ENCODE data around the gene PFKFB1. TPM values are rescaled to one million over a fixed set of nuclear protein-coding genes. Genes with fewer than 3 reads are reported as not detected.

The PFKFB1 gene
- total RNA-seq, 4 donors from 2014 or later, result 0.15 TPM; not detected in 3

DNA sequence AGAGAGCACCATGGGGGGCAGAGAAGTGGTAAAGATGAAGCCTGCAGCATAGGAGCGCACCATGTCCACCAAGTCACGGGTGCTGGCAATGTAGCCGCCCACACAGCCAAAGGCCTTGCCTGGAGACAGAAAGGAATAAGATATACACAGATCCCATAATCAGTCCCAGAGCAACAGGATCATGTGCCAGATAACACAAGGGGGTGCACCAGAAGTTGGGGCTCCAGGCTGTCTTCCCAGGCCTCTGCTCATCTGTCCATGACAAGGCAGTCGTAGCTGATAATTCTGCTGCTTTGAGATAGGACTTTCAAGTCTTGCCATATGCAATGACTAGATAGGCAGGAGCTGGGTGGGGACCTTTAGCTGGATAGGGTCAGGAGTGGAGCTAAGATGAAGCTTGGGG lies 20.9 kb upstream of the PFKFB1 start:
- no peak overlapping the region for H3K27ac ChIP-seq
- no peak overlapping the region for H3K4me3 ChIP-seq
- H3K4me1 ChIP-seq, result no peaks in the 10 kb centered on the region
- no peaks in the 10 kb centered on the region for H3K27me3 ChIP-seq
- H3K9me3 ChIP-seq, result no peaks in the 10 kb centered on the region
- WGBS, 2 donors (ENCODE audit: low coverage in 1 of 2), result no CpG with 5 or more reads among the region's 4 CpGs
- TF ChIP-seq EP300 (IDR thresholded peaks at IDR 0.05) (no peak), POLR2AphosphoS5 (IDR thresholded peaks at IDR 0.05) (no peak), POLR2A (IDR thresholded peaks at IDR 0.05) (no peak)
- TF ChIP-seq, protein P1, sequence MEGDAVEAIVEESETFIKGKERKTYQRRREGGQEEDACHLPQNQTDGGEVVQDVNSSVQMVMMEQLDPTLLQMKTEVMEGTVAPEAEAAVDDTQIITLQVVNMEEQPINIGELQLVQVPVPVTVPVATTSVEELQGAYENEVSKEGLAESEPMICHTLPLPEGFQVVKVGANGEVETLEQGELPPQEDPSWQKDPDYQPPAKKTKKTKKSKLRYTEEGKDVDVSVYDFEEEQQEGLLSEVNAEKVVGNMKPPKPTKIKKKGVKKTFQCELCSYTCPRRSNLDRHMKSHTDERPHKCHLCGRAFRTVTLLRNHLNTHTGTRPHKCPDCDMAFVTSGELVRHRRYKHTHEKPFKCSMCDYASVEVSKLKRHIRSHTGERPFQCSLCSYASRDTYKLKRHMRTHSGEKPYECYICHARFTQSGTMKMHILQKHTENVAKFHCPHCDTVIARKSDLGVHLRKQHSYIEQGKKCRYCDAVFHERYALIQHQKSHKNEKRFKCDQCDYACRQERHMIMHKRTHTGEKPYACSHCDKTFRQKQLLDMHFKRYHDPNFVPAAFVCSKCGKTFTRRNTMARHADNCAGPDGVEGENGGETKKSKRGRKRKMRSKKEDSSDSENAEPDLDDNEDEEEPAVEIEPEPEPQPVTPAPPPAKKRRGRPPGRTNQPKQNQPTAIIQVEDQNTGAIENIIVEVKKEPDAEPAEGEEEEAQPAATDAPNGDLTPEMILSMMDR (IDR thresholded peaks at IDR 0.05), result no peak
- ATAC-seq, result no peak
- no peaks in the 10 kb centered on the region for H3K36me3 ChIP-seq

DNA sequence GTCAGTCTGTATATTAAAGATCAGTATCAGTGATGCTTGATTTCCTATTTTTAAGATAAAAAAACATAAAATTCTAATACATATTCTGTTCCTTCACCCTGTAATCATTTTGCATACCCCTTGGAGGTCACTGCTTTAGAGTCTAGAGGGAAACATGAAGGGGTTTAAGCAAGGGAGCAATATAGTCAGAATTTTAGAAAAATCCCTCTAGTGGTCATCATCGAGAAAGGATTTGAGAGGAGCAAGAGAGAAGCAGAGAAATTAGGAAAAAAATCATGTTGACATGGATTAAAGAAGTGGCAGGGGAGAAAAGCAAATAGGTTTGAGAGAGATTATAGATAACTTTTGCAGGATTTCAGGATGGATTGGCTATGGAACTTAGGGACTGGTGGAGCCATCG lies 17.3 kb upstream of the PFKFB1 start:
- no peak for TF ChIP-seq POLR2A (IDR thresholded peaks at IDR 0.05)
- WGBS, 2 donors (ENCODE audit: low coverage in 1 of 2), result 13 to 42% methylated on average over 1 to 2 of the region's 2 CpGs

DNA sequence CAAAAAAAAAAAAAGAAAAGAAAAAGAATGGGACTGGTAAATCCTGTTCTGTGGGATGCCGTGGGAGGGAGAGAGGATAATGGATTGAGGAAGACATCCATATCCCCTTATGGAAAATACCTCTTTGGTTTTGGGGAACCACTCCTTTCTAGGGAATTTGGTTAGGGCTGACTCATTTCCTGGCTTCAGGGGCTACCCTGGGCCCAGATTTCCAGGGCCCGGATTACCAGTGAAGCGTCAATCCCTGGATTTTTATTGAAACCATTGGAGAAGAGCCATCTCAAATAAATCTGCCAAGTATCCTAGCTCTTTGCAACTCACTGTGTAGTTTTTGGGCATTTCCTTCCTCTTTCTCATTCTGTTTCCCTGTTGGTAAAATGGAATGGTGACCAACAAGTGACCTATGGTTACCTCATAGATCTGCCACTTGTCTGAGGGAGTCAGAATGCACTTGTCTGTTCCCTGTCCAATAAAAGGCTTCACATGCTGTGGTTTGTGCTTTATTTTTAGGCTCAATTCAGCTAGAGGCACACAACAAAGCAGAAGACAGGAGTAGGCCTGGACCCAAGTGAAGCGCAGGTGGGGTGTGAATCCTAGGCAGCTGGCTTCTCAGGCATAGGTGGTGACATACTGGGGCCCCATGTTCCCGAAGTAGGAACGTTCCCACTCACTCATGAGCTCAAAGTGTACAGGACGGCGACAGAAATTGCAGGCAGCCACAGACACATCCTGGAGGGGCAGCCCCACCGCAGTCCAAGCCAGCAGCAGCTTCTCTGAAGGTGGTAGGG lies 14.8 kb upstream of the PFKFB1 start:
- ATAC-seq, result peak; percentile 35
- WGBS, 2 donors (ENCODE audit: low coverage in 1 of 2), result 50% methylated on average over 2 of the region's 9 CpGs; no CpG with 5 or more reads in 1 of the 2 donors
- H3K36me3 ChIP-seq, result peaks cover 0 to 35% of the 10 kb centered on the region in 2 donors

More for the DNA sequence above, 17.3 kb upstream of the PFKFB1 start:
- H3K27me3 ChIP-seq, result no peaks in the 10 kb centered on the region
- no peaks in the 10 kb centered on the region for H3K9me3 ChIP-seq
- no peak overlapping the region for H3K4me3 ChIP-seq
- H3K4me1 ChIP-seq, result no peaks in the 10 kb centered on the region
- no peak overlapping the region for H3K27ac ChIP-seq
- peaks cover 0 to 11% of the 10 kb centered on the region in 2 donors for H3K36me3 ChIP-seq
- no peak for ATAC-seq

DNA sequence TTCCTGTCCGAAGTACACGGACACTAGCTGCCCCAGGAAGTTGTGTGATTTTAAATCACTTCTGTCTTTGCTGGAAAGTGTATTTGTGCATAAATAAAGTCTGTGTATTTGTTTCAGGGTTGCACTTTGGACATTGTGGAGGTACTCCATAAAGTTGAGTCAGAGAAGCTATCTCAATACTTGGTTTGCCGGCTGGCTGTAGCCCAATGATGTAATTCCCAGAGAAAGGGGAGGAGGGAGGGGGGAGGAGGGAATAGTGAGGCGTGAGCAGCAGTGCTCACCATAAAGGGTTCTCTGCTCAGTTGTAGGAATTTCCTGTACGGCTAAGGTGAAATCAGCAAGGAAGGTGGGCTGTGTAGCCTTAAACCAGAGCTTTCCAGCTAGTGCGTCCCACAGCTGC lies 13.7 kb upstream of the PFKFB1 start:
- no peak overlapping the region for H3K27ac ChIP-seq
- 55 to 70% methylated on average over 2 to 6 of the region's 6 CpGs for WGBS, 2 donors (ENCODE audit: low coverage in 1 of 2)
- no peaks in the 10 kb centered on the region for H3K4me1 ChIP-seq
- ATAC-seq, result peak; percentile 56
- no peak overlapping the region for H3K4me3 ChIP-seq
- TF ChIP-seq, protein P1 (IDR thresholded peaks at IDR 0.05), result no peak
- TF ChIP-seq POLR2A (IDR thresholded peaks at IDR 0.05), result no peak
- TF ChIP-seq EP300 (IDR thresholded peaks at IDR 0.05), result no peak
- no peak for TF ChIP-seq POLR2AphosphoS5 (IDR thresholded peaks at IDR 0.05)
- peaks cover 0 to 46% of the 10 kb centered on the region in 2 donors for H3K36me3 ChIP-seq
- no peaks in the 10 kb centered on the region for H3K9me3 ChIP-seq
- no peaks in the 10 kb centered on the region for H3K27me3 ChIP-seq

More for the DNA sequence above, 14.8 kb upstream of the PFKFB1 start:
- Histone ChIP-seq H3K9me3 (no peaks in the 10 kb centered on the region), H3K27me3 (no peaks in the 10 kb centered on the region), H3K4me1 (no peaks in the 10 kb centered on the region), H3K4me3 (no peak overlapping the region), H3K27ac (no peak overlapping the region)
- TF ChIP-seq POLR2A (IDR thresholded peaks at IDR 0.05) (no peak), POLR2AphosphoS5 (IDR thresholded peaks at IDR 0.05) (no peak), EP300 (IDR thresholded peaks at IDR 0.05) (no peak)
- TF ChIP-seq, protein P1 (IDR thresholded peaks at IDR 0.05), result no peak

DNA sequence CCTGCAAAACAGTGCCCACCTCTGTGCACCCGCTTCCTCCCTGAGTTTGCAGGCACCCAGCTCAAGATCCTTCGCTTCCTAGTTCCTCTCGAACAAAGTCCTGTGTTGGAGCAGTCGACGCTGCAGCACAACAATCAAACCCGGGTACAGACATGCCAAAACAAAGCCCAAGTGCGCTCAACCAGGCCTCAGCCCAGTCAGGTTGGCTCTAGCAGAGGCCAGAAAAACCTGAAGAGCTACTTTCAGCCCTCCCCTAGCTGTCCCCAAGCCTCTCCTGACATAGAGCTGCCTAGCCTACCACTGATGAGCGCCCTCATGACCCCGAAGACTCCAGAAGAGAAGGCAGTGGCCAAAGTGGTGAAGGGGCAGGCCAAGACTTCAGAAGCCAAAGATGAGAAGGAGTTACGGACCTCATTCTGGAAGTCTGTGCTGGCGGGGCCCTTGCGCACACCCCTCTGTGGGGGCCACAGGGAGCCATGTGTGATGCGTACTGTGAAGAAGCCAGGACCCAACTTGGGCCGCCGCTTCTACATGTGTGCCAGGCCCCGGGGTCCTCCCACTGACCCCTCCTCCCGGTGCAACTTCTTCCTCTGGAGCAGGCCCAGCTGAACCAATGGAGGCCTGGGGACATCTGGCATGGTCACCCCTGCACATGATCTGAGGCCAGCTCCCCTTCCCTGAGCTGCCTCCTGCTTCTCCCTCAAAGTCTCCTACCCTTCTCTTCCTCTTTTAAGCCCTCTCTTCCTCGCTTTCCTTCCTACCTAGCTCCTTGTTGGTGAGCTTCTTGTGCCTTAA lies 13.0 kb upstream of the PFKFB1 start:
- no peaks in the 10 kb centered on the region for H3K9me3 ChIP-seq
- no peak overlapping the region for H3K4me3 ChIP-seq
- no peak overlapping the region for H3K27ac ChIP-seq
- no peak for TF ChIP-seq POLR2A (IDR thresholded peaks at IDR 0.05)
- TF ChIP-seq, protein P1 (IDR thresholded peaks at IDR 0.05), result no peak
- H3K36me3 ChIP-seq, result peaks cover 0 to 49% of the 10 kb centered on the region in 2 donors
- WGBS, 2 donors (ENCODE audit: low coverage in 1 of 2), result 84 to 100% methylated on average over 1 to 4 of the region's 18 CpGs
- no peaks in the 10 kb centered on the region for H3K4me1 ChIP-seq
- no peak for ATAC-seq
- H3K27me3 ChIP-seq, result no peaks in the 10 kb centered on the region

Data from gastroesophageal sphincter (tissue), 4 donors.